ENCODE results near the gene PIP4K2A. TPM values are rescaled to one million over a fixed set of nuclear protein-coding genes. Genes with fewer than 3 reads are reported as not detected.
"Not testable (repeated sequence)": the region's sequence is repeated elsewhere in the genome, so short reads cannot be mapped to it uniquely, and the experiment has no call there.

The PIP4K2A gene
- total RNA-seq, 2 donors from 2014 or later = 15.0 to 17.8 TPM

GRCh38 chr10:22752272-22752889 lies 38.0 kb upstream of the PIP4K2A start:
- Mint-ChIP-seq H3K9me3 (peaks cover 3% of the 10 kb centered on the region), H3K4me3 (no peak overlapping the region), H3K27me3 (ENCODE audit: insufficient read depth) (no peaks in the 10 kb centered on the region), H3K4me1 (no peaks in the 10 kb centered on the region), H3K27ac (no peak overlapping the region), H3K36me3 (ENCODE audit: low read depth) (no peaks in the 10 kb centered on the region)
- Histone ChIP-seq H3K9me3 (ENCODE audit: control insufficient read depth, low read length) (no peaks in the 10 kb centered on the region), H3K27ac (ENCODE audit: low read depth, low read length) (no peak overlapping the region), H3K27me3 (ENCODE audit: control insufficient read depth, insufficient read depth, low read length, poor library complexity, severe bottlenecking) (no peaks in the 10 kb centered on the region), H3K36me3 (ENCODE audit: control insufficient read depth, insufficient read depth, low read length) (no peaks in the 10 kb centered on the region), H3K4me1 (ENCODE audit: control insufficient read depth, insufficient read depth, low read length) (no peaks in the 10 kb centered on the region), H3K9ac (ENCODE audit: extremely low read depth, low read length, poor library complexity, severe bottlenecking) (no peak overlapping the region), H3K4me3 (ENCODE audit: low read length) (no peak overlapping the region)
- DNase-seq = no peak
- TF ChIP-seq CTCF (conservative IDR thresholded peaks at IDR 0.05) = no peak
- 67% methylated on average over 1 of the region's 2 CpGs; no CpG with 5 or more reads in 1 of the 2 experiments for WGBS, 2 experiments (ENCODE audit: insufficient coverage in 1 of 2, insufficient read length in 1 of 2)

GRCh38 chr10:22750131-22750530 lies 35.8 kb upstream of the PIP4K2A start:
- DNase-seq = no peak
- 100% methylated on average over 1 of the region's 2 CpGs; no CpG with 5 or more reads in 1 of the 2 experiments for WGBS, 2 experiments (ENCODE audit: insufficient coverage in 1 of 2, insufficient read length in 1 of 2)
- TF ChIP-seq CTCF (conservative IDR thresholded peaks at IDR 0.05) = no peak
- peaks cover 3% of the 10 kb centered on the region for H3K9me3 Mint-ChIP-seq
- no peak overlapping the region for H3K4me3 Mint-ChIP-seq
- H3K27ac Mint-ChIP-seq = no peak overlapping the region
- no peaks in the 10 kb centered on the region for H3K36me3 Mint-ChIP-seq (ENCODE audit: low read depth)
- H3K9me3 ChIP-seq (ENCODE audit: control insufficient read depth, low read length) = no peaks in the 10 kb centered on the region
- no peaks in the 10 kb centered on the region for H3K27me3 Mint-ChIP-seq (ENCODE audit: insufficient read depth)
- no peaks in the 10 kb centered on the region for H3K27me3 ChIP-seq (ENCODE audit: control insufficient read depth, insufficient read depth, low read length, poor library complexity, severe bottlenecking)
- no peak overlapping the region for H3K4me3 ChIP-seq (ENCODE audit: low read length)
- H3K9ac ChIP-seq (ENCODE audit: extremely low read depth, low read length, poor library complexity, severe bottlenecking) = no peak overlapping the region
- H3K36me3 ChIP-seq (ENCODE audit: control insufficient read depth, insufficient read depth, low read length) = no peaks in the 10 kb centered on the region
- H3K4me1 Mint-ChIP-seq = no peaks in the 10 kb centered on the region
- no peak overlapping the region for H3K27ac ChIP-seq (ENCODE audit: low read depth, low read length)
- H3K4me1 ChIP-seq (ENCODE audit: control insufficient read depth, insufficient read depth, low read length) = no peaks in the 10 kb centered on the region

- H3K27me3 ChIP-seq (ENCODE audit: control insufficient read depth, insufficient read depth, low read length, poor library complexity, severe bottlenecking); DNase-seq; H3K9me3 Mint-ChIP-seq; H3K9me3 ChIP-seq (ENCODE audit: control insufficient read depth, low read length); H3K4me3 Mint-ChIP-seq; H3K4me3 ChIP-seq (ENCODE audit: low read length); H3K27ac Mint-ChIP-seq; H3K9ac ChIP-seq (ENCODE audit: extremely low read depth, low read length, poor library complexity, severe bottlenecking); H3K27me3 Mint-ChIP-seq (ENCODE audit: insufficient read depth); H3K4me1 ChIP-seq (ENCODE audit: control insufficient read depth, insufficient read depth, low read length); H3K36me3 ChIP-seq (ENCODE audit: control insufficient read depth, insufficient read depth, low read length); H3K4me1 Mint-ChIP-seq; H3K36me3 Mint-ChIP-seq (ENCODE audit: low read depth); H3K27ac ChIP-seq (ENCODE audit: low read depth, low read length): not testable (repeated sequence)
- no CpG with 5 or more reads among the region's 2 CpGs for WGBS, 2 experiments (ENCODE audit: insufficient coverage in 1 of 2, insufficient read length in 1 of 2)
Observed at GRCh38 chr10:22744858-22745257, 30.5 kb upstream of the PIP4K2A start.

GRCh38 chr10:22742678-22743077 lies 28.3 kb upstream of the PIP4K2A start:
- H3K9me3 ChIP-seq (ENCODE audit: control insufficient read depth, low read length) = no peaks in the 10 kb centered on the region
- Mint-ChIP-seq H3K36me3 (ENCODE audit: low read depth) (no peaks in the 10 kb centered on the region), H3K27ac (no peak overlapping the region), H3K9me3 (peaks cover 3% of the 10 kb centered on the region), H3K4me3 (no peak overlapping the region), H3K4me1 (no peaks in the 10 kb centered on the region), H3K27me3 (ENCODE audit: insufficient read depth) (no peaks in the 10 kb centered on the region)
- no peak overlapping the region for H3K4me3 ChIP-seq (ENCODE audit: low read length)
- WGBS, 2 experiments (ENCODE audit: insufficient coverage in 1 of 2, insufficient read length in 1 of 2) = 86% methylated on average over 1 of the region's 1 CpG; no CpG with 5 or more reads in 1 of the 2 experiments
- TF ChIP-seq CTCF (conservative IDR thresholded peaks at IDR 0.05) = no peak
- no peak overlapping the region for H3K27ac ChIP-seq (ENCODE audit: low read depth, low read length)
- no peaks in the 10 kb centered on the region for H3K27me3 ChIP-seq (ENCODE audit: control insufficient read depth, insufficient read depth, low read length, poor library complexity, severe bottlenecking)
- H3K4me1 ChIP-seq (ENCODE audit: control insufficient read depth, insufficient read depth, low read length) = no peaks in the 10 kb centered on the region
- no peak for DNase-seq
- H3K9ac ChIP-seq (ENCODE audit: extremely low read depth, low read length, poor library complexity, severe bottlenecking) = no peak overlapping the region
- no peaks in the 10 kb centered on the region for H3K36me3 ChIP-seq (ENCODE audit: control insufficient read depth, insufficient read depth, low read length)

- not testable (repeated sequence) for H3K4me1 ChIP-seq (ENCODE audit: control insufficient read depth, insufficient read depth, low read length); H3K4me1 Mint-ChIP-seq; H3K27ac Mint-ChIP-seq; H3K9me3 ChIP-seq (ENCODE audit: control insufficient read depth, low read length); H3K36me3 Mint-ChIP-seq (ENCODE audit: low read depth); H3K9ac ChIP-seq (ENCODE audit: extremely low read depth, low read length, poor library complexity, severe bottlenecking); H3K27me3 Mint-ChIP-seq (ENCODE audit: insufficient read depth); H3K27ac ChIP-seq (ENCODE audit: low read depth, low read length); H3K4me3 ChIP-seq (ENCODE audit: low read length); H3K36me3 ChIP-seq (ENCODE audit: control insufficient read depth, insufficient read depth, low read length); DNase-seq; H3K27me3 ChIP-seq (ENCODE audit: control insufficient read depth, insufficient read depth, low read length, poor library complexity, severe bottlenecking); H3K9me3 Mint-ChIP-seq; H3K4me3 Mint-ChIP-seq
- WGBS, 2 experiments (ENCODE audit: insufficient coverage in 1 of 2, insufficient read length in 1 of 2) = 83 to 92% methylated on average over 2 to 4 of the region's 4 CpGs
Observed at GRCh38 chr10:22741631-22742030, 27.3 kb upstream of the PIP4K2A start.
